LNCAP (cell line): ENCODE data around the gene PRDM7.

ENCODE experiments used
- TF ChIP-seq, protein P1 (sequence below): fragments of 450-650 bp; IDR thresholded peaks from 2 replicates; pipeline ENCODE4 v1.5.1; 2017; ENCODE audit warnings: mild to moderate bottlenecking

Gene PRDM7

DNA sequence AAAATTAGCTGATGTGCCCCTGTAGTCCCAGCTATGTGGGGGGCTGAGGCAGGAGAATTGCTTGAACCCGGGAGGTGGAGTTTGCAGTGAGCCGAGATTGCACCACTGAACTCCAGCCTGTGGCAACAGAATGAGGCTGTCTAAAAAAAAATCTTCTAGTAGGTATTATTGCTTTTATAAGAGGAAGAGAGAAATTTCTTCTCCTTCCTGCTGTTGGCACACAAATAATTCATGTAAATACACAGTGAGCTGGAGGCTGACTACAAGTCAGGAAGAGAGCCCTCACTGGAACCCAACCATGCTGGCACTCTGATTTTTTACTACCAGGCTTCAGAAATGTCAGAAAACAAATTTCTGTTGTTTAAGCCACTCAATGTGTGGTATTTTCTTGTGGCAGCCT, 6.7 kb downstream of the PRDM7 start:
- TF ChIP-seq, protein P1, sequence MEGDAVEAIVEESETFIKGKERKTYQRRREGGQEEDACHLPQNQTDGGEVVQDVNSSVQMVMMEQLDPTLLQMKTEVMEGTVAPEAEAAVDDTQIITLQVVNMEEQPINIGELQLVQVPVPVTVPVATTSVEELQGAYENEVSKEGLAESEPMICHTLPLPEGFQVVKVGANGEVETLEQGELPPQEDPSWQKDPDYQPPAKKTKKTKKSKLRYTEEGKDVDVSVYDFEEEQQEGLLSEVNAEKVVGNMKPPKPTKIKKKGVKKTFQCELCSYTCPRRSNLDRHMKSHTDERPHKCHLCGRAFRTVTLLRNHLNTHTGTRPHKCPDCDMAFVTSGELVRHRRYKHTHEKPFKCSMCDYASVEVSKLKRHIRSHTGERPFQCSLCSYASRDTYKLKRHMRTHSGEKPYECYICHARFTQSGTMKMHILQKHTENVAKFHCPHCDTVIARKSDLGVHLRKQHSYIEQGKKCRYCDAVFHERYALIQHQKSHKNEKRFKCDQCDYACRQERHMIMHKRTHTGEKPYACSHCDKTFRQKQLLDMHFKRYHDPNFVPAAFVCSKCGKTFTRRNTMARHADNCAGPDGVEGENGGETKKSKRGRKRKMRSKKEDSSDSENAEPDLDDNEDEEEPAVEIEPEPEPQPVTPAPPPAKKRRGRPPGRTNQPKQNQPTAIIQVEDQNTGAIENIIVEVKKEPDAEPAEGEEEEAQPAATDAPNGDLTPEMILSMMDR, result no peak

DNA sequence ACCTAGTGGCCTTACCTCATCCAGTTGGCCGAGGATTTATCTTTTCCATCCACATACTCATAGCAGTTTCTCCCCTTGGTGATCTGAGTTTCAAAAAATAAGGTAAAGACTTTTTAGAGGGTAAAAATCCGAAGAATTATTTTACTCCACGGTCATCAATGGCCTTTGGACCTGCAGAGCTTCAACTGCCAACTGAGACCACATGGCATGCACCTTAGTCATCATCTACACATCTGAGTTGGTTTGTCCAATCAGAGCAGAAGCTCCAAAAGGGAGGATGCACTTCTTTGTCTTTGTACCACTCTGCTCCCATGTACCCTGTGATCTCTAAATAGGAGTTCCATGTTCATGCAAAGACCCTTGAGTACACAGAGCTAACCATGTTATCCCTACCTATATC, 15.7 kb downstream of the PRDM7 start:
- TF ChIP-seq, protein P1, result no peak

DNA sequence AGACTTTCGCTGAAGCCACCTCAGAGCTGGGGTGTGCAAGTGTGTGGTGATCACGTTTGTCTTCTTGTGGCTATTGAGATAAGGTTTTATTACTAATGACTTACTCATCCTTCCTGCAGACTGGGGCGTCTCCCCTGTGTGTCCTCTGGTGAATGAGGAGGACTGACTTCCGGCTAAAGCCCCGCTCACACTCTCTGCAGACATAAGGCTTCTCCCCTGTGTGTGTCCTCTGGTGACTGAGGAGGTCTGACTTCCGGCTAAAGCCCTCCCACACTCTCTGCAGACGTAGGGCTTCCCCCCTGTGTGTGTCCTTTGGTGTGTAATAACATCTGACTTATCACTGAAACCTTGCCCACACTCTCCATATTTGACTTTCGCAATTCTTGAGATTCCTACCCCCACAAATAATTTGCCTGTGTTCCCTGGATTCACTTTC, 19.4 kb downstream of the PRDM7 start:
- TF ChIP-seq, protein P1, result no peak

DNA sequence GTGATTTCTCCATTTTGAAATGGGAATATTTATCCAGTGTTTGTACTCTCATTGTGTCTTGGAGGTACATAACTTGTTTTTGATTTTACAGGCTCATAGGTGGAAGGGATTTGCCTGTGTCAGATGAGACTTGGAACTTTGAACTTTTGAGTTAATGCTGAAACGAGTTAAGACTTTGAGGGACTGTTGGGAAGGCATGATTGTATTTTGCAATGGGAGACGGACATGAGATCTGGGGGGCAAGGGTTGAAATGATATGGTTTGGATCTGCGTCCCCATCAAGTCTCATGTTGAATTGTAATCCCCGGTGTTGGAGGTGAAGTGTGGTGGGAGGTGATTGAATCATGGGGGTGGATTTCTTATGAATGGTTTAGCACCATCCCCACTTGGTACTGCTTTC, 21.8 kb downstream of the PRDM7 start:
- TF ChIP-seq, protein P1, result no peak

- TF ChIP-seq, protein P1, result no peak
Measured at GRCh38 chr16:90054554-90054953, 22.6 kb downstream of the PRDM7 start.

GRCh38 chr16:90053902-90054500, 23.1 kb downstream of the PRDM7 start:
- TF ChIP-seq, protein P1, result no peak

- TF ChIP-seq, protein P1, result no peak
Measured at GRCh38 chr16:90050969-90051368, 26.2 kb downstream of the PRDM7 start.
